HG03066 (cell line): Measurements from ENCODE around the gene MUC22.
"Not testable (repeated sequence)": the region's sequence is repeated elsewhere in the genome, so short reads cannot be mapped to it uniquely, and the experiment has no call there.

ENCODE experiments used
- ATAC-seq: cut with Tn5 transposase; IDR thresholded peaks from one replicate; pipeline ENCODE4 v1.9.1; 2021; ENCODE audit warnings: low read depth; ENCODE audit not compliant: unreplicated experiment

Gene MUC22

GRCh38 chr6:31035862-31036497 lies 25.7 kb downstream of the MUC22 start:
- ATAC-seq, result no peak

GRCh38 chr6:31037169-31037568 lies 26.9 kb downstream of the MUC22 start:
- no peak for ATAC-seq

GRCh38 chr6:31037682-31038081 lies 27.4 kb downstream of the MUC22 start:
- ATAC-seq, result no peak

- ATAC-seq, result no peak
Measured at GRCh38 chr6:31038559-31038958, 28.3 kb downstream of the MUC22 start.

GRCh38 chr6:31040801-31041200 lies 30.5 kb downstream of the MUC22 start:
- no peak for ATAC-seq

- ATAC-seq, result no peak
Measured at GRCh38 chr6:31041372-31041974, 31.2 kb downstream of the MUC22 start.

- no peak for ATAC-seq
Measured at GRCh38 chr6:31042806-31043205, 32.5 kb downstream of the MUC22 start.

GRCh38 chr6:31048099-31048498 lies 37.8 kb downstream of the MUC22 start:
- ATAC-seq, result no peak

- no peak for ATAC-seq
Measured at GRCh38 chr6:31049518-31049917, 39.2 kb downstream of the MUC22 start.

GRCh38 chr6:31053187-31053586 lies 42.9 kb downstream of the MUC22 start:
- ATAC-seq, result not testable (repeated sequence)

GRCh38 chr6:31053873-31054272 lies 43.6 kb downstream of the MUC22 start:
- no peak for ATAC-seq

- no peak for ATAC-seq
Measured at GRCh38 chr6:31055441-31055840, 45.2 kb downstream of the MUC22 start.

- ATAC-seq, result no peak
Measured at GRCh38 chr6:31057426-31058003, 47.2 kb downstream of the MUC22 start.

GRCh38 chr6:31058128-31058894 lies 48.0 kb downstream of the MUC22 start:
- ATAC-seq, result no peak

- ATAC-seq, result no peak
Measured at GRCh38 chr6:31060145-31060544, 49.9 kb downstream of the MUC22 start.

- no peak for ATAC-seq
Measured at GRCh38 chr6:31063906-31064435, 53.7 kb downstream of the MUC22 start.

- ATAC-seq, result no peak
Measured at GRCh38 chr6:31065556-31065955, 55.3 kb downstream of the MUC22 start.

GRCh38 chr6:31067028-31067427 lies 56.8 kb downstream of the MUC22 start:
- ATAC-seq, result not testable (repeated sequence)

- not testable (repeated sequence) for ATAC-seq
Measured at GRCh38 chr6:31067891-31068668, 57.8 kb downstream of the MUC22 start.

- ATAC-seq, result no peak
Measured at GRCh38 chr6:31068669-31069340, 58.5 kb downstream of the MUC22 start.
